ENCODE results near the gene NAP1L5.

The NAP1L5 gene

GRCh38 chr4:88653371-88653946 is 44.2 kb downstream of the NAP1L5 start:
- H3K4me3 ChIP-seq (ENCODE audit: low read length) = no peak overlapping the region
- TF ChIP-seq, protein P1, sequence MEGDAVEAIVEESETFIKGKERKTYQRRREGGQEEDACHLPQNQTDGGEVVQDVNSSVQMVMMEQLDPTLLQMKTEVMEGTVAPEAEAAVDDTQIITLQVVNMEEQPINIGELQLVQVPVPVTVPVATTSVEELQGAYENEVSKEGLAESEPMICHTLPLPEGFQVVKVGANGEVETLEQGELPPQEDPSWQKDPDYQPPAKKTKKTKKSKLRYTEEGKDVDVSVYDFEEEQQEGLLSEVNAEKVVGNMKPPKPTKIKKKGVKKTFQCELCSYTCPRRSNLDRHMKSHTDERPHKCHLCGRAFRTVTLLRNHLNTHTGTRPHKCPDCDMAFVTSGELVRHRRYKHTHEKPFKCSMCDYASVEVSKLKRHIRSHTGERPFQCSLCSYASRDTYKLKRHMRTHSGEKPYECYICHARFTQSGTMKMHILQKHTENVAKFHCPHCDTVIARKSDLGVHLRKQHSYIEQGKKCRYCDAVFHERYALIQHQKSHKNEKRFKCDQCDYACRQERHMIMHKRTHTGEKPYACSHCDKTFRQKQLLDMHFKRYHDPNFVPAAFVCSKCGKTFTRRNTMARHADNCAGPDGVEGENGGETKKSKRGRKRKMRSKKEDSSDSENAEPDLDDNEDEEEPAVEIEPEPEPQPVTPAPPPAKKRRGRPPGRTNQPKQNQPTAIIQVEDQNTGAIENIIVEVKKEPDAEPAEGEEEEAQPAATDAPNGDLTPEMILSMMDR (conservative IDR thresholded peaks at IDR 0.05; ENCODE audit: low read length) = no peak
- DNase-seq (ENCODE audit: low read depth) = no peak

GRCh38 chr4:88649716-88650115 is 47.9 kb downstream of the NAP1L5 start:
- DNase-seq (ENCODE audit: low read depth) = no peak
- H3K4me3 ChIP-seq (ENCODE audit: low read length) = no peak overlapping the region
- TF ChIP-seq, protein P1 (conservative IDR thresholded peaks at IDR 0.05; ENCODE audit: low read length) = no peak

- DNase-seq (ENCODE audit: low read depth) = no peak
- H3K4me3 ChIP-seq (ENCODE audit: low read length) = no peak overlapping the region
- TF ChIP-seq, protein P1 (conservative IDR thresholded peaks at IDR 0.05; ENCODE audit: low read length) = no peak
Observed at GRCh38 chr4:88646528-88647280, 50.9 kb downstream of the NAP1L5 start.

GRCh38 chr4:88645994-88646393 is 51.6 kb downstream of the NAP1L5 start:
- no peak for DNase-seq (ENCODE audit: low read depth)
- TF ChIP-seq, protein P1 (conservative IDR thresholded peaks at IDR 0.05; ENCODE audit: low read length) = no peak

More at GRCh38 chr4:88645994-88646393, 51.6 kb downstream of the NAP1L5 start:
- H3K4me3 ChIP-seq (ENCODE audit: low read length) = no peak overlapping the region
